GM20431 (cell line): Measurements from ENCODE around the gene CCDC106.

Source experiments
- in situ Hi-C: fragments of 300-500 bp; cut with MseI, MboI; formaldehyde crosslinking; loops from one replicate; pipeline ENCODE4 v1.15.0; 2020; ENCODE audit warnings: low sequenced_read_pairs; ENCODE audit not compliant: unreplicated experiment

The CCDC106 gene

DNA sequence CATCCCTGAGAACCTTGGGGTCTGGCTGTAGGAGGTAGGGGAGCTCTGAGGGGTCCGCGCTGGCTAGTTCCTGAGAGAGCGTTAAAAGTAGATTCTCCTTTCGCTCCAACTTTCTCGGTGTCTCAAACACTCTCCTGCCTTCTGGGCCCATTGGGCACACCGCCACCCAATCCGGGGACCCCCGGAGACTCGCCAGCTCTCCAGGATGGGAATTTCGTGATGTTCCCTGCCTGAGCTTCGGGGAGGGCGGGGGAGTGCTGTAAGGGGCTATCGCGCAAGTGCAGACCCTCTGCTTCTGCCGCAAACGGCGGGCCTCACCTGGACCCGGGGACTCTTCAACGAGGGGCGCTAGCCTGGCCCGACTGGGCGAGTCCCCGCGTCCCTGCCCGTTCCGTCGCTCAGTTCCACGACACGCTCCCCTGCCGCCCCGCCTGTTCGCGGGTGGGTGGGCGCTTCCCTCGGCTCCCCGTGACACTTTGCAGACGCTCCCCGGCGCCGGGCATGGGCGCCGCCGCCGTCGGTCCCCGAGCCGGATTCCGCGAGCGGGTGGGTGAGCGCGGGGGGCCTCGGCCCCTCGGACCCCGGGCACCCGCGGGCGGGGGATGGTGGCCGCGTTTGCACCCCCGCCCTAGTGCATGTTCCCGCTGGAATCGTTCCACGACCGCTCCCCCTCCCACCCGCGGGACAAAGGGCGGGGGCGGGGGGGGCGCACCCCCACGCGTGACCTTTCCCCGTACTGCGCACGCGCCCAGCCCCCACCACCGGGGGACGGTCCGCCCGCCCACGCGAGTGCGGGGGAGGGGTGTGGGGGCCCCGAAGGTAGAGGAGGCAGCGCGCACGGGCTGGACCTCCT lies at the start of gene CCDC106:
CCDC106 (plus strand) TSS at position 481 of the 853 bp plus-strand sequence. CDS start 835 bp downstream, outside the sequence.
- in situ Hi-C loops, result no loop called here

DNA sequence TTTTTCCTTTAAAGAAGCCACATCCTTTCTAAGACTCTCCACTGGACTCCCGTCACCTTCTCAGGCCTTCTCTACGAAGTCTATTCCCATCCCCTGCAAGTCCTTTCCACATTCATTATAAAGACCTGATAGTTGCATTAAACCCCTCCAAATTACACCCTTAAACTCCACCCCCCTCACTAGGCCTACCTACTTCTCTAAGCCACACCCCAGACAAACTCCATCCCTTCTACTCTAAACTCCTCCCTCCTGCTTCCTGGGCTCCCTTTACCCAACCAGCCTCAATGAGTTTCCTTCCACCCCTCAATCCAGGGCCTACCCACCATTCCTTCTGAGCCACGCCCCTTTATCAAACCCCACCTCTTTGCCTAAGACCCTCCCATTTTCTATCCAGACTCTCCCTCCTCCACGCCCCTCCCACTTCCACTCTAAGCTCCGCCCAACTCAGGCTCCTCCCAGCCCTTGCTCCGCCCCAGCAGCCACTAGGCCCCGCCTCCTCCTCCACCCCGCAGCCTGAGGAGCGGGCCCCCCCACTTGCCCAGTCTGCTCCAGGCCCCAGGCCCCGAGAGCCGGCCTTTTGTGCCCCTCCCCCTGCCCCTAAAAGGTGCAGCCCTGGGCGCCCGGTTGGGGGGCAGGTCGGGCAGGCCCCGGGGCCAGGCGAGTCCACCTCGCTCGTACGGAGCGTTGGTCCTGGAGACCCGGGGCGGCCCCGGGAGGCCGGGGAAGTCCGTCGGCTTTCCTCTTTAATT lies 49.1 kb upstream of the CCDC106 start:
- in situ Hi-C loops, result no loop called here

- in situ Hi-C loops, result no loop called here
Observed at GRCh38 chr19:55599468-55599841, 48.6 kb upstream of the CCDC106 start, which contains the start of gene FIZ1. Gene FIZ1 (minus strand): TSS chr19:55599517. CDS start chr19:55597865, 1,652 bp downstream.

DNA sequence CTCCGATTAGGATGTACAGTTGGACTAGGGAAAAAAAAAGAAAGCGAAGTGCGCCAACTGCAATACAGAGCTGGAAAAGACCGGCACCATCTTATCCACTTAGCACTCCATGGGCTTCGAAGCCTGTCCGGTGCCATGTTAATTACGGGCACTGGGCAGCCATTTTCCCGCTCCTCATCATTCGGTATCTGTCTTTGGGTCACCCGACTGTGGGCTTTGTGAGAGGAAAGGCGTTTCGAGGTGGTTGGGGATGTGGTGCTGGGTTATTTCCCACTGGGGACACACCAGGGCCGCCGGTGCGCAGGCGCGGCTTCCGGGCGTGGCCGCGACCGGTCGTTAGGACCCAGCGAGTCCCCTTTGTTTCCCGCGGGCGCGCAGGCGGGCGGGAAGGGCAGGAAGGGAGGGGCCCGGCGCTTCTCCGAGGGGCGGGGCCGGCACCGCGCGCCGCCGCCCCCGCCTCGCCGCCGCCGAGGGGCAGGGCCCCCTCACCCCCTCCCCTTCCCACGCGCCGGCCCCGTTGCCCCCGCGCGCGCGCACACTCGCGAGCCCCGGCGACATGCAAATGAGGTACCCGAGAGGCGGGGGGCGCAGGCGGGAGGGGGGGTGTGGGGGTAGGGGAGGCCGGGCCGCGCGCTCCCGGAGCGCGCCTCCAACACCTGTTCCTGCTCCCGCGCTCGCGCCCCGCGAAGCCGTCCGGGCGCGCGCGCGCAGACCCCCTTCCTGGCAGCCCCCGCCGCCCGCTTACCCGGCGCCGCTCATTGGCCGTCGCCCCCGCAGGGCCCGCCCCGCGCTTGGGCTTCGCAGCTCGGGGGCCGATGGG lies 48.0 kb upstream of the CCDC106 start, which contains the start of gene ZNF524:
ZNF524 (plus strand) TSS at position 447 of the 820 bp plus-strand sequence. CDS start 1,825 bp downstream, outside the sequence.
- in situ Hi-C loops, result no loop called here

- in situ Hi-C loops, result no loop called here
Observed at GRCh38 chr19:55600662-55601028, 47.4 kb upstream of the CCDC106 start.

- in situ Hi-C loops, result no loop called here
Observed at GRCh38 chr19:55601084-55601483, 46.9 kb upstream of the CCDC106 start.

DNA sequence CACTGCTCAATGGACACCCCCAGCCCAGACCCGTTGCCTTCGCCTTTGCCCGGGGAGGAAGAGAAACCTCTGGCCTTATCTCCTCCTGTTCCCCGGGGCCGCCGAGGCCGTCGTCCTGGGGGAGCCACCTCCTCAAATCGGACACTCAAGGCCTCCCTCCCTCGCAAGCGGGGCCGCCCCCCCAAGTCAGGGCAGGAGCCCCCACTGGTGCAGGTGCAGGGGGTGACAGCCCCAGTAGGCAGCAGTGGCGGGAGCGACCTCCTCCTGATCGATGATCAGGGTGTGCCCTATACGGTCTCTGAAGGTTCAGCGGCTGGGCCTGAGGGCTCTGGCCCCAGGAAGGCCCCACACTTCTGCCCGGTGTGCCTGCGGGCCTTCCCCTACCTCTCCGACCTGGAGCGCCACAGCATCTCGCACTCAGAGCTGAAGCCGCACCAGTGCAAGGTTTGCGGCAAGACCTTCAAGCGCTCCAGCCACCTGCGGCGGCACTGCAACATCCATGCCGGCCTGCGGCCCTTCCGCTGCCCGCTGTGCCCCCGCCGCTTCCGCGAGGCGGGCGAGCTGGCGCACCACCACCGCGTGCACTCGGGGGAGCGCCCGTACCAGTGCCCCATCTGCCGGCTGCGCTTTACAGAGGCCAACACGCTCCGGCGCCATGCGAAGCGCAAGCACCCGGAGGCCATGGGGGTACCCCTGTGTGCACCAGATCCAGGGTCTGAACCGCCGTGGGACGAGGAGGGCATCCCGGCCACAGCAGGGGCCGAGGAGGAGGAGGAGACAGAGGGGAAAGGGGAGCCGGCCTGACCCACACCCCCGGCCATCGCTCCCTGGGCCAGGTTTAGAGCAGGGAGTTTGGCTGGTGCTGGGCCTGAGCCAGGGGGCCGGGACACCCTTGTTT lies 45.7 kb upstream of the CCDC106 start:
- in situ Hi-C loops, result no loop called here

- in situ Hi-C loops, result no loop called here
Observed at GRCh38 chr19:55603115-55603514, 44.9 kb upstream of the CCDC106 start.

GRCh38 chr19:55603581-55604292 lies 44.3 kb upstream of the CCDC106 start:
- in situ Hi-C loops, result no loop called here

- in situ Hi-C loops, result no loop called here
Observed at GRCh38 chr19:55605207-55605636, 42.8 kb upstream of the CCDC106 start.

DNA sequence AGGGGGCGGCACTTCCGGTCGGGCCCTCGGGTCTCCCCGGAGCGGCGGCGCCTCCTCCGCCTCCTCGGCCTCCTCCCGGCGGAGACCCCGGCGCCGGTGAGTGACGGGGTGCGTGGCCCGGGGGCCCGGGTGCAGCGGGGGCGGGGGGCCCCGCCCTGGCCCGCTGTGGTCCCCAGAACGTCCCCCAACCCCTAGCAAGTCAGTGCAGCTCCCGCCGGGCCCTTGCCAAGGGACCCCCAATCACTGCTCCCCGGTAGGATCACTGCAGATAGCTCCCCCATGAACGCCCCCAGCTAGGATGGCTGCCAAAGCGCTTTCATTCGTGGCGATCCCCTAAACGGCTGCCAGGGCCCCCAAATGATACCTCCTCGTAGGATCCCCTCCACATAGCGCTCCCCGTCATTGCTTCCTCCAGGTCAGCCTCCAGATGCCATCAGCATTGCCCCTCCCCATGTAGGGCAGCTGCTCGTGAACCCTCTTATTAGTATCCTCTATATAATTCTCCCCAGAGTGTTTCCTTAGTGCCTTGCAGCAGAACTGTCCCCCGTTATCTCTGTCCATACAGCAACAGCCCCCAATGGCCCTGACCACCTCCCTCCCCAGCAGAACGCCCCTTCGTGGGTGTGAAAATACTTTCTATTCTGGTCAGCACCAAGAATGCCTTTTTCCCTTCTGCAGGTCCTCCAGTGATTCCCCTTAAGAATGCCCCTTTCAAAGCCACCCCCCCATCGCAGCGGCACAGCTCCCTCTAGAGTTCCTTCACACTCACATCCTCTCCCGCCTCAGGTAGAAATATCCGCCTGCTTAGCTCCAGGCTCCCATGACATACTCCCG lies 42.2 kb upstream of the CCDC106 start, which contains the start of gene ZNF865:
ZNF865 (plus strand) TSS at position 11 of the 834 bp plus-strand sequence. CDS start 7,972 bp downstream, outside the sequence.
- in situ Hi-C loops, result no loop called here

DNA sequence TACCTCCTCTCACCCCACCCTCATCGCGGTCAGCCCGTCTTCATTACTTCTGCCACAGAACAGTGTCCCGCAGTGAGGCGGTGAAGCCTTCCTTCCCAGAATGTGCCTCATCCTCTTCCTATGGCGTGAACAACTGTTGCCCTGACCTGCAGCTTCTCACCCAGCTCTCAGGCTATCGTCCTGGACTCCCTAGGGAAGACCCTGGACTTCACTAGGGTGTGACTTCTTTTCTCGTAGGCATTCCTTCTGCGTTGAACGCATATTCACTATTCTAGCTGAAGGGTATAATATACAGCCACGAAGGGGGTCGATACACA lies 41.6 kb upstream of the CCDC106 start:
- in situ Hi-C loops, result no loop called here

GRCh38 chr19:55606817-55607216 lies 41.2 kb upstream of the CCDC106 start:
- in situ Hi-C loops, result no loop called here

GRCh38 chr19:55609326-55609725 lies 38.7 kb upstream of the CCDC106 start:
- in situ Hi-C loops, result no loop called here

- in situ Hi-C loops, result no loop called here
Observed at GRCh38 chr19:55611300-55611982, 36.6 kb upstream of the CCDC106 start.

DNA sequence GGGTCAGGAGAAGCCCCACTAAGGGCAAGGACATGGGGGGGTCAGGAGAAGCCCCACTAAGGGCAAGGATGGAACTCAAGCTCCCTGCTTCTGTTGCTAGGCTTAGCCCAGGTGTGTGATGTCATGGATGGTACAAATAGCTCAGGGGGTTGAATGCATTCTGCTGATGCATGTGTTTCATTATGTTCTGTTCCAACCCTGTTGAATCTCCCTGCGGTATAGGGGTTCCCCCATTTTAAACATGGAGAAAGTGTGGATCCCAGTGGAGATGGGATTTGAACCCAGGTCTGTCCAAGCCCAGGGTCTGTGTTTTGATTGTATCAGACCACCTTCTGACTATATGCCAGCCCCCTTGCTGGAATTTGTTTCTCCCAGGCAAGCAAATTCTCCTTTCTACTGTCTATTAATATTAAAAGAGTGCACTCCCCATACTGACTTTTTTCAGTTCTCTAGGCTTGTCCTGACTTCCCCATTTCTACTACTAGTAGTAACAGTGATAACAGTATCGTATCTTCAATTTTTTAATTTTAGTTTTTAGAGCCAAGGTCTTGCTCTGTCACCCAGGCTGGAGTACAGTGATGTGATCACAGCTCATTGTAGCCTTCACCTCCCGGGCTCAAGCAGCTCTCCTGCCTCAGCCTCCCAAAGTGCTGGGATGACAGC lies 35.9 kb upstream of the CCDC106 start:
- in situ Hi-C loops, result no loop called here

- in situ Hi-C loops, result no loop called here
Observed at GRCh38 chr19:55613396-55613795, 34.6 kb upstream of the CCDC106 start.
